Esophagus muscularis mucosa (tissue), 4 donors: ENCODE measurements around the gene LARP4B. TPM values are rescaled to one million over a fixed set of nuclear protein-coding genes. Genes with fewer than 3 reads are reported as not detected.

Experiments used
- DNase-seq: peaks from one replicate; pipeline ENCODE4 v3.0.0-alpha.2; 2017; ENCODE audit errors: extremely low spot score
- H3K27ac ChIP-seq, 4 donors: fragments of 200-600 bp; sonication (generic); replicated peaks in 1 of 4; 1 replicate in 3 of 4; 2 replicates in 1 of 4; pipeline ENCODE4 v1.5.1; 2016 to 2019; ENCODE audit warnings: mild to moderate bottlenecking in 1 of 4
- H3K27me3 ChIP-seq, 4 donors: fragments of 200-600 bp; sonication (generic); one replicate each; pipeline versions ENCODE4 v1.5.1 to v1.6.0; 2016 to 2019
- H3K36me3 ChIP-seq, 4 donors: fragments of 200-600 bp; sonication (generic); one replicate each; pipeline ENCODE4 v1.5.1; 2016 to 2019
- H3K4me1 ChIP-seq, 4 donors: fragments of 200-600 bp; sonication (generic); one replicate each; pipeline ENCODE4 v1.5.1; 2016 to 2019
- H3K4me3 ChIP-seq, 4 donors: fragments of 200-600 bp; sonication (generic); 1 replicate in 2 of 4; 2 replicates in 2 of 4; pipeline ENCODE4 v1.5.1; 2016 to 2019; ENCODE audit warnings: mild to moderate bottlenecking in 4 of 4, moderate library complexity in 1 of 4
- H3K9me3 ChIP-seq, 4 donors: fragments of 200-600 bp; sonication (generic); 1 replicate in 3 of 4; 2 replicates in 1 of 4; pipeline ENCODE4 v1.5.1; 2016 to 2019
- CTCF ChIP-seq, 3 experiments: fragments of 200-600 bp in 2 of 3; fragments of 450-650 bp in 1 of 3; sonication (generic) in 2 of 3; IDR thresholded peaks; one replicate each; pipeline ENCODE4 v1.5.1; 2017 to 2019; ENCODE audit warnings: antibody characterized with exemption in 3 of 3, mild to moderate bottlenecking in 2 of 3, moderate library complexity in 1 of 3
- EP300 ChIP-seq: sonication (generic); formaldehyde crosslinking; IDR thresholded peaks from one replicate; pipeline ENCODE4 v1.6.1; 2017; ENCODE audit warnings: antibody characterized with exemption
- POLR2A ChIP-seq: fragments of 450-650 bp; IDR thresholded peaks from one replicate; pipeline ENCODE4 v1.6.1; 2017; ENCODE audit warnings: antibody characterized with exemption, moderate library complexity, mild to moderate bottlenecking, low read depth
- POLR2AphosphoS5 ChIP-seq, 2 donors: sonication (generic); formaldehyde crosslinking; IDR thresholded peaks; one replicate each; pipeline ENCODE4 v1.6.1; 2017; ENCODE audit warnings: antibody characterized with exemption in 2 of 2
- WGBS: methylation state at CpG from one replicate; pipeline ENCODE4 v1.1.5; 2018; 5-methylcytosine and 5-hydroxymethylcytosine counted together
- intact Hi-C: fragments of 100-400 bp; cut with DNase I; formaldehyde crosslinking; loops from one replicate; pipeline ENCODE4 v1.15.1; 2023
- total RNA-seq, 4 donors: library from RNA; depleted of rRNA; stranded (reverse); fragments of >200 nt; gene quantifications; one replicate each; pipeline versions ENCODE4 v1.1.0 to v1.2.1, GENCODE V29; 2016

LARP4B gene
- total RNA-seq, 4 donors from 2014 or later: 35.6 to 43.1 (median 38.2) TPM

GRCh38 chr10:846126-846685, 85.3 kb downstream of the LARP4B start:
- intact Hi-C loops: no loop called here
- H3K27me3 ChIP-seq: no peaks in the 10 kb centered on the region
- H3K27ac ChIP-seq: no peak overlapping the region
- no peak for DNase-seq
- peaks cover 29 to 51% (median 31%) of the 10 kb centered on the region in 4 donors for H3K36me3 ChIP-seq
- H3K9me3 ChIP-seq: no peaks in the 10 kb centered on the region
- WGBS: 81% methylated on average over 7 of the region's 7 CpGs
- no peak overlapping the region for H3K4me3 ChIP-seq
- TF ChIP-seq POLR2AphosphoS5 (IDR thresholded peaks at IDR 0.05): no peak
- no peak for TF ChIP-seq POLR2A
- no peak for TF ChIP-seq EP300
- no peak for TF ChIP-seq CTCF (IDR thresholded peaks at IDR 0.05)
- H3K4me1 ChIP-seq: peaks cover 7 to 27% (median 15%) of the 10 kb centered on the region in 4 donors

- no peaks in the 10 kb centered on the region for H3K27me3 ChIP-seq
- WGBS: 73% methylated on average over 3 of the region's 3 CpGs
- H3K4me3 ChIP-seq: no peak overlapping the region
- no peak for DNase-seq
- no peaks in the 10 kb centered on the region for H3K9me3 ChIP-seq
- H3K4me1 ChIP-seq: peaks cover 7 to 27% (median 15%) of the 10 kb centered on the region in 4 donors
- TF ChIP-seq POLR2AphosphoS5 (IDR thresholded peaks at IDR 0.05): no peak
- no peak for TF ChIP-seq POLR2A
- no peak for TF ChIP-seq EP300
- no peak for TF ChIP-seq CTCF (IDR thresholded peaks at IDR 0.05)
- no peak overlapping the region for H3K27ac ChIP-seq
- intact Hi-C loops: no loop called here
- H3K36me3 ChIP-seq: peaks cover 29 to 57% (median 35%) of the 10 kb centered on the region in 4 donors
Observed at GRCh38 chr10:845526-845925, 86.0 kb downstream of the LARP4B start.

GRCh38 chr10:844552-844951, 87.0 kb downstream of the LARP4B start:
- no peak overlapping the region for H3K27ac ChIP-seq
- peaks cover 7 to 27% (median 15%) of the 10 kb centered on the region in 4 donors for H3K4me1 ChIP-seq
- no peak for DNase-seq
- intact Hi-C loops: no loop called here
- WGBS: 68% methylated on average over 8 of the region's 8 CpGs
- H3K36me3 ChIP-seq: peaks cover 29 to 67% (median 45%) of the 10 kb centered on the region in 4 donors
- H3K9me3 ChIP-seq: no peaks in the 10 kb centered on the region
- H3K4me3 ChIP-seq: no peak overlapping the region
- no peaks in the 10 kb centered on the region for H3K27me3 ChIP-seq
- TF ChIP-seq POLR2AphosphoS5 (IDR thresholded peaks at IDR 0.05) (no peak), EP300 (no peak), CTCF (IDR thresholded peaks at IDR 0.05) (no peak), POLR2A (no peak)

- Histone ChIP-seq H3K27ac (no peak overlapping the region), H3K36me3 (peaks cover 29 to 76% (median 49%) of the 10 kb centered on the region in 4 donors), H3K4me1 (peaks cover 7 to 27% (median 15%) of the 10 kb centered on the region in 4 donors), H3K4me3 (no peak overlapping the region), H3K9me3 (no peaks in the 10 kb centered on the region), H3K27me3 (no peaks in the 10 kb centered on the region)
- no peak for DNase-seq
- intact Hi-C loops: no loop called here
- WGBS: 100% methylated on average over 1 of the region's 1 CpG
- TF ChIP-seq POLR2AphosphoS5 (IDR thresholded peaks at IDR 0.05) (no peak), POLR2A (no peak), CTCF (IDR thresholded peaks at IDR 0.05) (no peak), EP300 (no peak)
Observed at GRCh38 chr10:843703-844102, 87.8 kb downstream of the LARP4B start.

GRCh38 chr10:842795-843194, 88.7 kb downstream of the LARP4B start:
- WGBS: 91% methylated on average over 6 of the region's 6 CpGs
- Histone ChIP-seq H3K36me3 (peaks cover 29 to 77% (median 49%) of the 10 kb centered on the region in 4 donors), H3K27ac (no peak overlapping the region), H3K27me3 (no peaks in the 10 kb centered on the region), H3K4me1 (peaks cover 7 to 26% (median 15%) of the 10 kb centered on the region in 4 donors), H3K4me3 (no peak overlapping the region), H3K9me3 (no peaks in the 10 kb centered on the region)
- TF ChIP-seq CTCF (IDR thresholded peaks at IDR 0.05) (no peak), POLR2AphosphoS5 (IDR thresholded peaks at IDR 0.05) (no peak), POLR2A (no peak), EP300 (no peak)
- no peak for DNase-seq
- intact Hi-C loops: no loop called here
